ENCODE measurements around the gene ABCF2. TPM values are rescaled to one million over a fixed set of nuclear protein-coding genes. Genes with fewer than 3 reads are reported as not detected.

Gene ABCF2
- total RNA-seq, 2 donors from 2014 or later: 25.6 to 38.3 TPM

DNA sequence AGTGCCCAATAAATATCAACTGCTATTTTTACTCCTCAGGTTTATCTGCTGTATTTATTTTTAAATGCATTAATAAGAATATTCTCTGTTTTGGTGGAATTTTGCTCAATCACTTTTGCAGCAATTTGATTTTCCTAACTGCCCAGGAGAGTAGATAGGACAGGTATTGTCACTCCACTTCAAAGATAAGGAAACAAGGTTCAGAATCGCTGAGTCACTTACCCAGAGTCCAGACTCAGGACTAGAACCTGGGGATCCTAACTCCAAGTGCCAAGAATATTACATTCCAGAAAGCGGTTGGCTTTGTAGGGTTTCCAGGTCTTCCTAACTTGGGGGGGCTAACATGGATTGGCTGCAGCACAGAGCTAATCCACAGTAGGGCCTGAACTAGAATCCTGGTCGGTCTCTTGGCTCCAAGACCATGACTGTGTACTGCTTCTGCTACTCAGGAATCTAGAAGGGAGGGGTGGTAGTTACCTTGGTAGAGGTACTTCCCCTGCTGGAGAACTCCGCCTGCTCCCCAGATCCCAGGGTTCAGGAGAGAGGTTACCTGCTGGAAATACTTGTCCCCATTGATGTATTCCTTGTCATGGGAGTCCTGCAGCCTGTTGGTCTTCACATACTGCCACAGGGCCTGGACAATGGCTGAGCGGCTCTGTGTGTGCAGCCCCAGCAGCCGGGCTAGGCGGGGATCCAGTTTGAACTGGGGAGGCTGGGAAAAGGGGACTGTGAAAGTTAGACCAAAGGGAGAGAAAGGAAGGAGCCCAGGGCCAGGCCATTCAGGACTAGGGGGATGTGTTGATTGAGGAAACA is 14.1 kb upstream of the ABCF2 start:
- DNase-seq: no peak
- no peaks in the 10 kb centered on the region for H3K36me3 ChIP-seq
- TF ChIP-seq, protein P1, sequence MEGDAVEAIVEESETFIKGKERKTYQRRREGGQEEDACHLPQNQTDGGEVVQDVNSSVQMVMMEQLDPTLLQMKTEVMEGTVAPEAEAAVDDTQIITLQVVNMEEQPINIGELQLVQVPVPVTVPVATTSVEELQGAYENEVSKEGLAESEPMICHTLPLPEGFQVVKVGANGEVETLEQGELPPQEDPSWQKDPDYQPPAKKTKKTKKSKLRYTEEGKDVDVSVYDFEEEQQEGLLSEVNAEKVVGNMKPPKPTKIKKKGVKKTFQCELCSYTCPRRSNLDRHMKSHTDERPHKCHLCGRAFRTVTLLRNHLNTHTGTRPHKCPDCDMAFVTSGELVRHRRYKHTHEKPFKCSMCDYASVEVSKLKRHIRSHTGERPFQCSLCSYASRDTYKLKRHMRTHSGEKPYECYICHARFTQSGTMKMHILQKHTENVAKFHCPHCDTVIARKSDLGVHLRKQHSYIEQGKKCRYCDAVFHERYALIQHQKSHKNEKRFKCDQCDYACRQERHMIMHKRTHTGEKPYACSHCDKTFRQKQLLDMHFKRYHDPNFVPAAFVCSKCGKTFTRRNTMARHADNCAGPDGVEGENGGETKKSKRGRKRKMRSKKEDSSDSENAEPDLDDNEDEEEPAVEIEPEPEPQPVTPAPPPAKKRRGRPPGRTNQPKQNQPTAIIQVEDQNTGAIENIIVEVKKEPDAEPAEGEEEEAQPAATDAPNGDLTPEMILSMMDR (IDR thresholded peaks at IDR 0.05): no peak

GRCh38 chr7:151240536-151240935 is 13.5 kb upstream of the ABCF2 start:
- H3K9ac ChIP-seq (ENCODE audit: low read depth in 2 of 2, low read length in 2 of 2): no peak overlapping the region
- H3K36me3 ChIP-seq: no peaks in the 10 kb centered on the region
- intact Hi-C loops (cut with DNase I): loop anchor here (5.0 to 10.0 kb wide), 2 partner anchors 62 to 116 kb away; no protein-coding TSS in a partner anchor

More for the DNA sequence above, 14.1 kb upstream of the ABCF2 start:
- H3K27ac ChIP-seq: no peak overlapping the region
- H3K27me3 ChIP-seq: peaks cover 16% of the 10 kb centered on the region
- intact Hi-C loops (cut with DNase I): loop anchor here (5.0 to 10.0 kb wide), 2 partner anchors 61 to 116 kb away; no protein-coding TSS in a partner anchor
- no peak overlapping the region for H3K9ac ChIP-seq (ENCODE audit: low read depth in 2 of 2, low read length in 2 of 2)
- H3K4me1 ChIP-seq: peaks cover 8% of the 10 kb centered on the region
- no peak overlapping the region for H3K4me3 ChIP-seq
- no peaks in the 10 kb centered on the region for H3K9me3 ChIP-seq

DNA sequence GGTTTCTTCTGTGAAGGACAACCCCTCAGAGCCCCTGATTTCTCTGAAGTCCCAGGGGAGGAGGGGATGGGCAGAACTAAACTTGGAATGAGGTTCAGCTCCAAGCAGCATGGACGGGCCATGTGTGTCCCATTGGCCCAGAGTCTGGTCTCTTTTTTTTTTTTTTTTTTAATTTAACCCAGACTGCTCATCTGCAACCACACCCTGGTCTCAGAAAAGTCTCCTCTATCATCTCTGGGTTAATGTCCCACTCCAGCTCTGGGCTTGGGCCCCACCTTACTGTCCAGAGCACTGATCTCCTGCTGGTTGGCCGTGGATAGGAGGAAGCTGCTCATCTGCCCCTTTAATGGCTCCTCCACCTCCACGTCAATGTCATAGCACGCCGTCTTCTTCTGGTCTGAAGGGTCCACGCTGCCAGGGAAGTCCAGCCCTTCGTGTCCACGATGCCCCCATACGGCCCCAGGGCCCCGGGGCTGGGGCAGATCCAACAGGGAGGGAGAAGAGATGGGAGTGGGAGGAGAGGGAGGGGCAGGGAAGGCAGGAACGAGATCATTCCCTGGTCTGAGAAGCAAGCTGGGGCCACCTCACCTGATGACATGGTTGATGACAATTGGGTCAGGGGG is 12.9 kb upstream of the ABCF2 start:
- Histone ChIP-seq H3K27ac (no peak overlapping the region), H3K36me3 (no peaks in the 10 kb centered on the region), H3K9ac (ENCODE audit: low read depth in 2 of 2, low read length in 2 of 2) (no peak overlapping the region), H3K27me3 (peaks cover 4% of the 10 kb centered on the region), H3K9me3 (no peaks in the 10 kb centered on the region), H3K4me1 (peaks cover 6% of the 10 kb centered on the region), H3K4me3 (no peak overlapping the region)
- intact Hi-C loops (cut with DNase I): loop anchor here (5.0 to 10.0 kb wide), 2 partner anchors 62 to 115 kb away; no protein-coding TSS in a partner anchor
- TF ChIP-seq, protein P1 (IDR thresholded peaks at IDR 0.05): no peak
- DNase-seq: no peak

More at GRCh38 chr7:151240536-151240935, 13.5 kb upstream of the ABCF2 start:
- Histone ChIP-seq H3K27me3 (peaks cover 9% of the 10 kb centered on the region), H3K4me1 (peaks cover 8% of the 10 kb centered on the region), H3K4me3 (no peak overlapping the region), H3K9me3 (no peaks in the 10 kb centered on the region), H3K27ac (no peak overlapping the region)
- TF ChIP-seq, protein P1 (IDR thresholded peaks at IDR 0.05): no peak
- DNase-seq: no peak

DNA sequence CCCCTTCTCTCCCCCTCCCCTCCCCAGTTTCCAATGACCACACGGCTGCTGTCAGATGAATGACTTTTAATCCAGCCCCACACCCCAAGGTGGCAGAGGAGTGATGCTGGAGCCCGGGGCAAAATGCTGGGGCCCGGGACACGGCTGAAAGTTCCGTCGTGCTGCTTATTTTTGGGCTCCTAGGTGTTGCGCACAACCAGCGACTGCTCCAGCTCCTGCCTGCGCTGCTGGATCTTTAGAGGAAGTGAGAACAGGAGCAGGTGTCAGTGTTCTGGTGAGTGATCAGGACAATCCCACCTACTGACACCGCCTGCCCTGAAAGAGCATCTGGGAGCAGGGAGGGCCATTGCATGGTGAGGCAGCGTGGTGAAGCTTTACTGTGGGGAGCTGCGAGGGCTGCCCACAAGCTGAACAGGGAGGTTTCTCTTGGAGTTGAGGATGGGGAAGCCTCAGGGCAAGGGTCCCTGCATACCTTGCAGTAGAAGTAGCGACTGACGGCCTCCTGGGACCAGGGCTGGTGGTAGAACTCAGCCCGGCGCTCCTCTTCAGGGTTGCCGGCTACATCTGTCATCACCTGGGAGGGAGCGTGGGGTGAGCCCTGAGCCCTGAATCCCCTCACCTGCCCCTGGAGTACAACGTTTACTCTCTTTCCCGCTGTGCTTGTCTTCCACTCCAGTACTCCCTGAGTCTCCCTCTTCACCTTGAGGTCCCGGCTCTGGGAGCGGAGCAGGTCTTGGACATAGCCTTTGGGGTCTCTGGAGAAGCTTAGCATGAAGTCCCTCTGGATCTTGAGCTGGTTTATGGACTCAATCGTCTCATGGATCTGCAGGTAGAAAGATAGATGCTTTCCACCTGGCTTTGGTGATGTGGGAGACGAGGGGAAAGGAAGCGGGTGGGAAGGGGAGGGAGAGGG is 12.2 kb upstream of the ABCF2 start:
- Histone ChIP-seq H3K9me3 (no peaks in the 10 kb centered on the region), H3K36me3 (no peaks in the 10 kb centered on the region)
- DNase-seq: no peak

More for the DNA sequence above, 12.2 kb upstream of the ABCF2 start:
- no peaks in the 10 kb centered on the region for H3K27me3 ChIP-seq
- no peak overlapping the region for H3K27ac ChIP-seq
- TF ChIP-seq, protein P1 (IDR thresholded peaks at IDR 0.05): no peak
- intact Hi-C loops (cut with DNase I): no loop called here
- no peak overlapping the region for H3K4me3 ChIP-seq
- no peaks in the 10 kb centered on the region for H3K4me1 ChIP-seq
- no peak overlapping the region for H3K9ac ChIP-seq (ENCODE audit: low read depth in 2 of 2, low read length in 2 of 2)
